ENCODE results near the gene NCOA7.

The NCOA7 gene

DNA sequence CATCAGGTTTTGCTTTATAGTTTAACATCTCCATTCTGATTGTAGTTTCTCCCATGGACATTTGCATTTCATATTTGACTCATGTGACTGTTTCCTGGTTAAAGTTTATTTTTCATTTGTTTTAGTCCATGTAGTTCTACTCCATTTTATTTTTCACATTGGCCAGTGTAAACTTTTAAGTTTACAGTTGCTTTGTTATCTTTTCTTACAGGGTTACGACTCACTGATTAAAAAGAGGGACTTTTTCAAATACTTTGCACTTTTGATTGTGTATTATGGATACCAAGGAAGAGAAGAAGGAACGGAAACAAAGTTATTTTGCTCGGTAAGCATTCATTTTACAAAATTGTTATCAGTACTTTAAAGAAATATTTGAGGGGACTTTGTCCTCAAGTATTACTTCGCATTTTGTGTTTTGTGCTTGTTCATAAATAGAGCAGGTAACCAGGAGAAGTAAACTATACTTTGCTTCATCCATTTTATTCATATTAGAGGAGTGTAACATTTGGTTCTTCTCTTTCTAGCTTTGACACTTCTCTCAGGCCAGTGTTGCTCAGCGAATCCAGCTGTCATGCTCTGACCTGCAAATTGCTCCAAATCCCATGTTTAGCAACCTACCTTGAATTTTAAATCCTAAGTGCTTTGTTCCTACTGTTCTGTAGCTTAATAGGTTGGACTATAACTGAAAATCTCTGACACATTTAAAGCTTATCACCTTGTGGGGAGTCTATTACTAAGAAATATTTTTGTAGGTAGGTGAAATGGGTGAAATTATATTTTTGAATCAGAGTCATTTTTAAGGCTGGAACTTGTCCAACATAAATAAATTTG is 24.5 kb downstream of the NCOA7 start:
- DNase-seq, result no peak

GRCh38 chr6:125816828-125817280 is 26.1 kb downstream of the NCOA7 start:
- DNase-seq, result no peak

DNA sequence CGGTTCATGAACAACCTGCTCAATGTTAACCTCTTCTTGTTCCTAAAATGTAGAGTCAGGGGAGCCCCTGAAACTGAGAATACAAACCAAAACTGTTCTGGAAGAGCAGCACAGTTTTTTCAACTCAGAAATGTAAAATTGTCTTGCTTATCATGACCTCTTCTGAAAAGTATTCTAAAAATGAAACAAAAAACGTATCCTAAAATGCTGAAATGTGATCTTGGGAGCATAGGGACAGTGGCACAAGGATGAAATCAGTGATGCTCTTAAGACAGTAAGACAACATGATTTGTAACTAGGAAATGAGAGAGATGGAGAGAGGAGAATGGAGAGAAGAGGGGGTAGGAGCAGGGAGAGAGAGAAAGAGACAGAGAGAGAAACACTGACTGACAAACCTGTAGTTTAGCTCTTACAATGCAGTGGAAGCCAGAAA is 27.5 kb downstream of the NCOA7 start:
- no peak for DNase-seq

DNA sequence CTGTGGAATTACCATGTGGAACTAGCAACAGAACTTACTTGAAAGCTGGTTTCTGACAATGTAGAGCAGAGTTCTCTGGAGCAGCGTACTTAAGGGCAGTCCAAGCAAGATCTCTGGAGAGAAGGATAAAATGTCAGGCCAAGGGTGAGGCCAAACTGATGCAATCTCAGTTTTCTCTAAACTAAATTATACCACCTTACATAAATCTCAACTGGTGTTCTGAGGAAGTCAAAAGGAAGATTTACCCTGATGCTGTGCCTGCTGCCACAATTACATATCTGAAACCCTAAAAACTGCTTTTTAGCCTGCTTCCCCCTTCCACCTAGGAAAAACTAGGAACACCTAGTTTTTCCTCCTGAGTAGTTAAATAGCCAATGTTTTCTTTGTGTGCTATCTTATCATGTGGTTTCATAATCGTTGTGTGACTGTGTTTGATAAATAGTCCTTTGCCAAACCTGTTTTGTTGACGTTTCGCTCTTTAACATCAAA is 28.1 kb downstream of the NCOA7 start:
- no peak for DNase-seq

DNA sequence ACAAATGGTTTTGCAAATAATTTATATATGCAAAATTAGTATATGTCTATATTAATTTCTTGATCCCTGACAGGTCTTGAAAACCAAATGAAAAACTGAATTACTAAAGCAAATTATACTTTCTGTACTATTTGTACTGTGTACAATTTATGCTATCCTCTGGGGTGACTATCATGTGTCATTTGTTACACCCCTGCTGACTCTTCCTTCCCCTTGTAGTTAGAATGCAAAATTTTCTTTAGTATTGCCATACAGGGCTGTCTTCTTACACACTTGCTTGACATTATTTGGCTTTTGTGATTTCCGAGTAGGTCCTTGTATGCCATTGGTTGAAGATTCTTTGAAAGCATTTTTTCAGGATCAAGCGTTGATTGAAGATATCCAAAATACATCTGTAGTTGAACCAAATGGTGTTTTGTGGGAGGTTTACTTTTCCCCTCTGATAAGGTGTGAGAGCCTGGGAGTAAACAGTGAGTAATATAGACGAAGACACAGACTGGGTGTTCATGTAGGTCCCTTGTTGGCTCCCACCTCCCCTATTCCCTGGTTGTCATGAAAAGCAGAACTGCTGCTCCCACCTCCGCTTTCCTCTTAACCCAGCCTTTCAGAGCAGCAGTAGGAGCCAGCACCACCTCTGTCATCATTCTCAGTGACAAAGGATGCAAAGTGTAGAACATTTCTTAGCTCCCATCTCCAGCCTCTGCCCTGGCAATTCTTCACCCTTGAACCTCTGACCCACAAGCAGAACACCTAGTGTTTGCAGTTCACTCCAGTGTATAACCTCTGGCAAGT is 29.0 kb downstream of the NCOA7 start:
- DNase-seq, result no peak

DNA sequence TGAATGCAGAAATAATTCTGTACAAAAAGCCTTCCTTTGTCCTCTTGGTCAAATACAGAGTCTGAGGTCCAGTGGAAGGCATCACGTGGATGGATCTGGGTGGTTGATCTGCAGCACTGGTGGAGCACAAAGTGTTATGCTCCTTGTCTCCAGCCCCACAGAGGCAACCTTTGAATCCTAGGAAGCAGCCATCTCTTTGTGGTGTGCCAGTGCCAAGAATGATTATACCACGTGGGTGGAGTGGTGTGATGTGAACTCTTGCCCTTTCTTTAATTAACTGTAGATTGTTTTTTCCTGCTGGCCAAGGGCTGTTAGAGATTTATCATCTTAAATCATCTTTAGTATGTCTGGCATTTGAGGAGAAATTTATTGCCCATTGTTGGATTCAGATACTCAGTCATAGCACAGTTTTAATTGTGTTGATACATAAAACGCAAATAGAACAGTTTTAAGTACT is 31.1 kb downstream of the NCOA7 start:
- DNase-seq, result peak; percentile 68

GRCh38 chr6:125823180-125823579 is 32.4 kb downstream of the NCOA7 start:
- DNase-seq, result no peak

DNA sequence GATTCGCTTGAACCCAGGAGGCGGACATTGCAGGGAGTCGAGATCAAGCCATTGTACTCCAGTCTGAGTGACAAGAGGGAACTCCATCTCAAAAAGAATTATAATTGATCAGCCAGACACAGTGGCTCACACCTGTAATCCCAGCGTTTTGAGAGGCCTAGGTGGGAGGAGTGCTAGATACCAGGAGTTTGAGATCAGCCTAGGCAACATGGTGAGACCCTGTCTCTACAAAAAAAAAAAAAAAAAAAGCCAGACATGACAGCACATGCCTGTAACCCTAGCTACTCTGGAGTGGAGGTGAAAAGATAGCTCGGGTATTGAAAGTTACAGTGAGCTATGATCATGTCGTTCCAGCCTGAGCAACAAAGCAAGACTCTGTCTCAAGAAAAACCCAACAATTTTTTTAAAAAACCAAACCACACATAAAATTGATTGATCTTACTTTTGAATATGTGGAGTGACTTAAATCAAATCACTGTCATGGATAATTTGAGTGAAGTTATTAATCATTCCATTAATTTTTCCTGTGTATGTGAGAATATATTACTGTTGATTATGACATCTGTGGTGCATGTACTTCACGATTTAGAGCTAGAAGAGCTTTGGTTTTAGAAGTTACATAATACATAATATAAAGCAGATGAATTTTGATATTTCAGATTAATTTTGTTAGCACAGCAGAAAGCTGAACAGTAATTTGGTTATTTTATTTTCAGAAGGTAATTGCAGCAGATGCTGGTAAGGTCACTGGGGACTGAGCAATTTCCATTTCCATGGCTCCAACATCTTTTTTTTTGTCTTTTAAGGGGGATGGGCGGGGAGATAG is 34.4 kb downstream of the NCOA7 start:
- peak; percentile 72 for DNase-seq

DNA sequence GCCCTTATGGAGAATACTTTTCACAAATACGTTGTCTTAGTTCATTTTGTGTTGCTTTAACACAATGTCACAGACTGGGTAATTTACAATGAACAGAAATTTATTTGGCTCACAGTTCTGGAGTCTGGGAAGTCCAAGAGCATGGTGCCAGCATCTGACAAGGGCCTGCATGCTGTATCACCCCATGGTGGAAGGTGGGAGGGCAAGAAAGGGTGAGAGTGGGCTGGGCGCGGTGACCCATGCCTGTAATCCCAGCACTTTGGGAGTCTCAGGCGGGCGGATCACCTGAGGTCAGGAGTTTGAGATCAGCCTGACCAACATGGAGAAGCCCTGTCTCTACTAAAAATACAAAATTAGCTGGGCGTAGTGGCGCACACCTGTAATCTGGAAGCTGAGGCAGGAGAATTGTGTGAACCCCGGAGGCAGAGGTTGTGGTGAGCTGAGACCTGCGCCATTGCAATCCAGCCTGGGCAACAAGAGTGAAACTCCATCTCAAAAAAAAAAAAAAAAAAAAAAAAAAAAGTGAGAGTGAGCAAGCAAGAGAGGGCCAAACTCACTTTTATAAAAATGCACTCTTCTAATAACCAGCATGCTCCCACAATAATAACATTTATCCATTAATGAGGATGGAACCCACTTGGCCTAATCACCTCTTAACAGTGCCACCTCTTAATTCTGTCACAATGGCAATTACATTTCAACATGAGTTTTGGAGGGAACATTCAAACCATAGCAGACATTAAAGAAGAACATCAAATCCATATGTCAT is 36.1 kb downstream of the NCOA7 start:
- no peak for DNase-seq

DNA sequence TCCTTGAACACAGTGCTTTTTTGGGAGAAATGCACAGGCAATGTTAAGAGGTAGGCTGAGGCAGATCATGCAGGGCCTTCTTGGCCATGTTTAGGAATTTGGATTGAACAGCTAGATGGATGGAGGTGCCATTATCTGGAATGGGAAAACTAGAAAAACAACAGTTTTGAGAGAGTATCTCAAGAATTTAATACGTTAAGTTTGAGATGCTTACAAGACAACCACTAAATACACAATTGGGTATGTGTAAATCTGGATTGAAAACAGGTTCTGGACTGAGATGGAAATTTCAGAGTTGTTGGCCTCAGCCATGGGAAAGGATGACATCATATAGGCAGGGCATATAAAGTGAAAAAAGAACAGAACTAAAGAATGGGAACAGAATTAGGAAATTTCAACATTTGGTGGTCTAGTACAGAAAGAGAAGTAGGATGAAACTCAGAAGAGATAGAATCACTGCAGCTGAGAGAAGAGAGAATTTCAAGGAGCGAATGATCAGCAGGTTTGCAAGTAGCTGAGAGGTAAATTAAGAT is 37.1 kb downstream of the NCOA7 start:
- DNase-seq, result no peak

DNA sequence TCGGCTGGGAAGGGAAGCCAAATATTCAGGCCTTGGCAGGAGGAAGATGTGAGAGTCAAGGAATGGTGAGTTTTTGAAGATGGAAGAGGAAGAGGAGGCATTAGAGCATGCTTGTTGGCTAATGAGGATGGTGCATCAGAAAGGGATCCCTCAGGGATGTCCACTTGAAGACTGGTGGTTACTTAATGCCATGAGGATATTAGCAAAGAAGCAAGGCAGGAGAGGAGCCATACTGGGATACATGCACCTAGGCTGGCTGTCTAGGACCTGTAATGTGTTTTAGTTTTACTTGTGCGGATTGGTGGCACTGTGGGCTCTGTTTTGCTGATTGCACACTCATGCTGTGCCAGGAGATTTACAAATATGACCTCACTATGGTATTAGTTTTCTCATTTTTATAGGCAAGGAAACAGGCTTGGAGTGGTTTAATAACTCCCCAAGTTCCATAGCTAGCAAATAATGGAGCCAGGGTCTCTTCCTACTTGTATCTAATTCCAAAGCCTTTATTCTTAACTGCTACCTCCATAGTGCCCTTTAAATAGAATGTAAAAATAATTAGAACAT is 37.8 kb downstream of the NCOA7 start:
- no peak for DNase-seq

GRCh38 chr6:125829433-125829832 is 38.7 kb downstream of the NCOA7 start:
- DNase-seq, result no peak

GRCh38 chr6:125831659-125832058 is 40.9 kb downstream of the NCOA7 start:
- DNase-seq, result no peak

- no peak for DNase-seq
Observed at GRCh38 chr6:125832391-125833117, 41.8 kb downstream of the NCOA7 start.

- DNase-seq, result no peak
Observed at GRCh38 chr6:125834348-125834747, 43.6 kb downstream of the NCOA7 start.

- no peak for DNase-seq
Observed at GRCh38 chr6:125835221-125835744, 44.5 kb downstream of the NCOA7 start.

- DNase-seq, result no peak
Observed at GRCh38 chr6:125836466-125836865, 45.7 kb downstream of the NCOA7 start.

- DNase-seq, result no peak
Observed at GRCh38 chr6:125839471-125839870, 48.7 kb downstream of the NCOA7 start.

GRCh38 chr6:125839879-125840278 is 49.1 kb downstream of the NCOA7 start:
- DNase-seq, result no peak

- no peak for DNase-seq
Observed at GRCh38 chr6:125841356-125842090, 50.8 kb downstream of the NCOA7 start.
